MM.1S (cell line): ENCODE measurements around the gene RAC3.

Experiments used
- DNase-seq: peaks from one replicate; pipeline ENCODE4 v3.0.0-alpha.2; 2015
- H2AFZ ChIP-seq: fragments of 300-600 bp; sonication (generic); 2 replicates; pipeline ENCODE4 v1.6.0; 2016; ENCODE audit warnings: antibody characterized with exemption, low read length
- H3F3A ChIP-seq: fragments of 300-600 bp; sonication (generic); 2 replicates; pipeline ENCODE4 v1.6.1; 2016; ENCODE audit warnings: mild to moderate bottlenecking, antibody characterized with exemption, low read length, moderate library complexity, mixed read lengths; ENCODE audit not compliant: insufficient read depth
- H3K27ac ChIP-seq: fragments of 300-600 bp; sonication (generic); 2 replicates; pipeline ENCODE4 v1.5.1; 2016; ENCODE audit warnings: mild to moderate bottlenecking, low read length
- H3K27me3 ChIP-seq: fragments of 300-600 bp; sonication (generic); replicated peaks from 2 replicates; pipeline ENCODE4 v1.6.0; 2016; ENCODE audit warnings: low read length; ENCODE audit not compliant: insufficient read depth
- H3K36me3 ChIP-seq: fragments of 300-600 bp; sonication (generic); replicated peaks from 2 replicates; pipeline ENCODE4 v1.6.1; 2016; ENCODE audit warnings: mild to moderate bottlenecking, low read length, mixed read lengths; ENCODE audit not compliant: insufficient read depth
- H3K4me1 ChIP-seq: fragments of 300-600 bp; sonication (generic); 2 replicates; pipeline ENCODE4 v1.6.1; 2016; ENCODE audit warnings: low read length, mixed read lengths
- H3K4me2 ChIP-seq: fragments of 300-600 bp; sonication (generic); 2 replicates; pipeline ENCODE4 v1.6.0; 2016; ENCODE audit warnings: low read depth, low read length
- H3K4me3 ChIP-seq: fragments of 300-600 bp; sonication (generic); 2 replicates; pipeline ENCODE4 v1.5.1; 2016; ENCODE audit warnings: low read length, mixed read lengths
- H3K79me2 ChIP-seq: fragments of 300-600 bp; sonication (generic); 2 replicates; pipeline ENCODE4 v1.6.1; 2016; ENCODE audit warnings: mixed run types, low read length, mixed read lengths
- H3K9ac ChIP-seq: fragments of 300-600 bp; sonication (generic); 2 replicates; pipeline ENCODE4 v1.6.1; 2016; ENCODE audit warnings: low read length, mixed read lengths
- H3K9me2 ChIP-seq: fragments of 300-600 bp; sonication (generic); replicated peaks from 2 replicates; pipeline ENCODE4 v1.6.1; 2016; ENCODE audit warnings: mild to moderate bottlenecking, low read length, mixed read lengths; ENCODE audit not compliant: insufficient read depth
- H3K9me3 ChIP-seq: fragments of 300-600 bp; sonication (generic); replicated peaks from 2 replicates; pipeline ENCODE4 v1.6.1; 2016; ENCODE audit warnings: mild to moderate bottlenecking, low read length, mixed read lengths; ENCODE audit not compliant: insufficient read depth
- H4K20me1 ChIP-seq: fragments of 300-600 bp; sonication (generic); 2 replicates; pipeline ENCODE4 v1.6.1; 2016; ENCODE audit warnings: mild to moderate bottlenecking, low read length, moderate library complexity, mixed read lengths; ENCODE audit not compliant: insufficient read depth
- CTCF ChIP-seq: fragments of 300-600 bp; sonication (generic); IDR thresholded peaks from 2 replicates; pipeline ENCODE4 v1.5.1; 2016; ENCODE audit warnings: antibody characterized with exemption, low read length, mixed read lengths
- EZH2 ChIP-seq: fragments of 300-600 bp; sonication (generic); optimal IDR thresholded peaks from 2 replicates; pipeline ENCODE3; 2017; ENCODE audit warnings: low read depth, mild to moderate bottlenecking, antibody characterized with exemption, low read length, mixed read lengths
- EZH2phosphoT487 ChIP-seq: fragments of 300-600 bp; sonication (generic); IDR thresholded peaks from 2 replicates; pipeline ENCODE4 v1.6.1; 2018; ENCODE audit warnings: antibody characterized with exemption, low read length

RAC3 gene

GRCh38 chr17:82000803-82001570, 30.5 kb upstream of the RAC3 start:
- Histone ChIP-seq H3K9me3 (no peaks in the 10 kb centered on the region), H3K4me1 (no peaks in the 10 kb centered on the region), H2AFZ (no peak overlapping the region), H3K79me2 (no peaks in the 10 kb centered on the region), H3K27me3 (no peaks in the 10 kb centered on the region), H3F3A (no peaks in the 10 kb centered on the region), H3K27ac (no peak overlapping the region), H3K36me3 (no peaks in the 10 kb centered on the region), H3K4me3 (no peak overlapping the region), H3K4me2 (no peak overlapping the region), H4K20me1 (no peaks in the 10 kb centered on the region), H3K9me2 (no peaks in the 10 kb centered on the region), H3K9ac (no peak overlapping the region)
- no peak for DNase-seq
- TF ChIP-seq EZH2phosphoT487 (no peak), CTCF (no peak), EZH2 (no peak)

GRCh38 chr17:82001571-82002056, 29.9 kb upstream of the RAC3 start:
- H2AFZ ChIP-seq = no peak overlapping the region
- H3K9me2 ChIP-seq = no peaks in the 10 kb centered on the region
- no peaks in the 10 kb centered on the region for H3K9me3 ChIP-seq
- H3K36me3 ChIP-seq = no peaks in the 10 kb centered on the region
- no peak overlapping the region for H3K4me3 ChIP-seq
- DNase-seq = no peak
- no peak overlapping the region for H3K27ac ChIP-seq
- no peak overlapping the region for H3K4me2 ChIP-seq
- H3K4me1 ChIP-seq = no peaks in the 10 kb centered on the region
- H3K9ac ChIP-seq = no peak overlapping the region
- no peaks in the 10 kb centered on the region for H4K20me1 ChIP-seq
- no peaks in the 10 kb centered on the region for H3K79me2 ChIP-seq
- no peaks in the 10 kb centered on the region for H3K27me3 ChIP-seq
- no peaks in the 10 kb centered on the region for H3F3A ChIP-seq
- TF ChIP-seq EZH2phosphoT487 (no peak), EZH2 (no peak), CTCF (no peak)

- no peaks in the 10 kb centered on the region for H3K4me1 ChIP-seq
- H4K20me1 ChIP-seq = no peaks in the 10 kb centered on the region
- H2AFZ ChIP-seq = no peak overlapping the region
- no peak overlapping the region for H3K4me2 ChIP-seq
- H3K36me3 ChIP-seq = no peaks in the 10 kb centered on the region
- H3K9me2 ChIP-seq = no peaks in the 10 kb centered on the region
- no peak for TF ChIP-seq EZH2phosphoT487
- TF ChIP-seq CTCF = no peak
- TF ChIP-seq EZH2 = no peak
- no peak overlapping the region for H3K27ac ChIP-seq
- no peak for DNase-seq
- H3K27me3 ChIP-seq = no peaks in the 10 kb centered on the region
- H3K9ac ChIP-seq = no peak overlapping the region
- H3K4me3 ChIP-seq = no peak overlapping the region
- no peaks in the 10 kb centered on the region for H3K79me2 ChIP-seq
- no peaks in the 10 kb centered on the region for H3F3A ChIP-seq
- H3K9me3 ChIP-seq = no peaks in the 10 kb centered on the region
Measured at GRCh38 chr17:82003411-82004381, 27.8 kb upstream of the RAC3 start.
